ENCODE results near the gene WNK4. TPM values are rescaled to one million over a fixed set of nuclear protein-coding genes. Genes with fewer than 3 reads are reported as not detected.
A peak's percentile ranks its signal among the peaks of the same experiment; 100 is the strongest.

The WNK4 gene
- polyA plus RNA-seq, 2 donors: 6.7 to 12.8 TPM

DNA sequence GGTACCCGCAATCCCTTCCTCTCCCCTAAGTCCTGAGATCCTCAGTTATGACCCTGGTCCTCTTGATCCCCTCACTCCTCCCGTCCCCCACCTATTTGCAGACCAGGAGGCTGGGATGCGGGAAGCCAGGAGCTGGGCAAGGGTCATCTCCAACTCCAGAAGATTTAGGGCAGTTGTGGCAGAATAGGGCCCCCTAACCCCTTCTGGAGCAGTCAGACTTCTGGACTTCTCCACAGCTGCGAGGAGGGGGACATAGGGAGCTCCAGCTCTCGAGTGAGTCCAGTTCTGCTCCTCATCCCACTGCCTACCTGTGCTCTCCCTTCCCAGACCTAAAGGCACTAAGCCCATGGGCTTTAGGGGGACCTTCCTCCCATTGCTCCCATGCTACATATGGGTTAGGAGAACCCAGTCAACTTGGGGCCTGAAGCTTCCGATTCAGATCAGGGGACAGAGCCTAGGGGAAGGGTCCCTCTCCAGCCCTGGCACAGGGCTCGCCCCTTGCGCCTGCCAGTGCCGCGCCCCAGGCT is 1.3 kb downstream of the WNK4 start:
- H3K4me1 ChIP-seq (ENCODE audit: control insufficient read depth in 2 of 2, insufficient read depth in 2 of 2, low read length in 1 of 2): peaks cover 4 to 23% of the 10 kb centered on the region in 2 donors
- no peaks in the 10 kb centered on the region for H3K9me3 ChIP-seq (ENCODE audit: control insufficient read depth in 2 of 2, insufficient read depth in 1 of 2, low read depth in 1 of 2, low read length in 1 of 2)
- 38 to 48% methylated on average over 10 of the region's 10 CpGs for WGBS, 2 donors
- H3K4me3 ChIP-seq (ENCODE audit: low read depth in 1 of 2, low read length in 2 of 2): peak overlapping the region; percentile 54 to 60
- peaks cover 0 to 30% of the 10 kb centered on the region in 2 donors for H3K27me3 ChIP-seq (ENCODE audit: control insufficient read depth in 1 of 2, insufficient read depth in 2 of 2, low read length in 2 of 2)
- peaks cover 5 to 10% of the 10 kb centered on the region in 2 donors for H3K36me3 ChIP-seq (ENCODE audit: control insufficient read depth in 2 of 2, insufficient read depth in 2 of 2, low read length in 1 of 2)
- H3K27ac ChIP-seq (ENCODE audit: low read depth in 2 of 2, low read length in 1 of 2): no peak overlapping the region

DNA sequence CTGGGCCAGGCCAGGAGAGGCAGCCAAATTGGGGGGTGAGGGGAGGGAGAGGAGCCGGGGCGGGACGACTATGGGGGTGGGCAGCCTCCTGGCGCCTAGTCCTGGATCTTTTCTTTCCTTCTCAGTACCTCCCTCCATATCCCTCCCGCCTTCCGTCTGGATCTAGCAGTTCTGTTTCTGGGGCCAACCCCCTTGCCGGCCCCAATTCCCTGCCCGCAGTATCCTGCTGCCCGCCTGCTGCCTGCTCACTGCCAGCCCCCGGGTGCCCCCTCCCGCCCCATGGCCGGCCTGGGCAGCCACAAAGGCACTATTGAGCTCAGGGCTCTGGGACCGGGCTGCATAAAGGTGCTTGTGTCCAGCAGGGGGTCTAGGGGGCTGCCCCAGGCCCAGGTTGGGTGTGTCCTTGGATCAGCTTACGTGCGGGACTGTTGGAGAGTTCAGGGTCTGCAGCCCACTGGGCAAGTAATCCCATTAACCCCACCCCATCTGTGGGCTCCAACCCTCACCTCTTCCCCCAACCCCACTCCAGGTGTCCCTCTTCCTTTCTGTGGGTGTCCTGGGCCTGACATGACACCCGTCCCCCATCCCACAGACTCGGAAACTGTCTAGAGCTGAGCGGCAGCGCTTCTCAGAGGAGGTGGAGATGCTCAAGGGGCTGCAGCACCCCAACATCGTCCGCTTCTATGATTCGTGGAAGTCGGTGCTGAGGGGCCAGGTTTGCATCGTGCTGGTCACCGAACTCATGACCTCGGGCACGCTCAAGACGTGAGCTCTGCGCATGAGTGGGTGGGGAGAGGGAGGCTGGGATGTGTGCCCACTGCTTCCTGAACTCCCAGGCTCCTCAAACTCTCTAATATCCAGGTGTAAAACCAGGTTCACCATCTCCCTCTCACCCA is 2.0 kb downstream of the WNK4 start:
- no peak overlapping the region for H3K27ac ChIP-seq (ENCODE audit: low read depth in 2 of 2, low read length in 1 of 2)
- H3K27me3 ChIP-seq (ENCODE audit: control insufficient read depth in 1 of 2, insufficient read depth in 2 of 2, low read length in 2 of 2): peaks cover 0 to 30% of the 10 kb centered on the region in 2 donors
- peaks cover 4 to 23% of the 10 kb centered on the region in 2 donors for H3K4me1 ChIP-seq (ENCODE audit: control insufficient read depth in 2 of 2, insufficient read depth in 2 of 2, low read length in 1 of 2)
- 32 to 41% methylated on average over 29 of the region's 29 CpGs for WGBS, 2 donors
- H3K9me3 ChIP-seq (ENCODE audit: control insufficient read depth in 2 of 2, insufficient read depth in 1 of 2, low read depth in 1 of 2, low read length in 1 of 2): no peaks in the 10 kb centered on the region
- H3K4me3 ChIP-seq (ENCODE audit: low read depth in 1 of 2, low read length in 2 of 2): peak overlapping the region; percentile 54 to 60
- H3K36me3 ChIP-seq (ENCODE audit: control insufficient read depth in 2 of 2, insufficient read depth in 2 of 2, low read length in 1 of 2): peaks cover 5 to 10% of the 10 kb centered on the region in 2 donors

DNA sequence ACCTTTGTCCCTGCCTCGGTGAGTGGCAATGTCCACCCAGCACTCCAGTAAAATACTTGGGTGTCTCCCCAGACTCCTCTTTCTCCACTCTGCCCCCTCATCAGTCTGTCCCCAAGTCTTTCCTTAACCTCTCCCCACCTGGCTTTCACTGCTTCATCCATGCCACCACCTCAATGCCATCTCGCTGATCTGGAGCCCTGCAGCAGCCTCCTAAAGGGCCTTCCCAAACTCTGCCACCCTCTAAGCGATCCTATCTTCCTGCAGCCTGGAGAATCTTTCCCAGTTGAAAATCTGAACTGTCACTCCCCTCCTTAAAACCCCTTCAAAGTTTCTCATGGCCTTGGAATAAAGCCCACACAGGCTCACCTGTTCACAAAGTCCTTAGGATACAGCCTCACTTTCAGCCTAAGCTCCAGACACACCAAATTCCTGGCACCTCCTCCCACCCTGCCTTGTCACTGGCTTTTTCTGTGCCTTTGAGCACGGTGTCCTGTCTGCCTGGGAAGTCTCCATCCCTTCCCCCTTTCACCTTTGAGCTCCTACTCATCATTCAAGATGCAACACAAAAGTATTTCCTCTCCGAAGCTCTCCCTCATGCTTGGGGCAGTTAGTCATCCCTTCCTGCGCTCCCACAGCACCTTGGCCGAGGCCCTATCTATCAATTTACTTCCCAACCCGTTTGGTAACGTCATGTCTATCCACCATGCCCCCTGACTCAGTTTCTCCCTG is 2.8 kb downstream of the WNK4 start:
- Histone ChIP-seq H3K27me3 (ENCODE audit: control insufficient read depth in 1 of 2, insufficient read depth in 2 of 2, low read length in 2 of 2) (peaks cover 0 to 30% of the 10 kb centered on the region in 2 donors), H3K9me3 (ENCODE audit: control insufficient read depth in 2 of 2, insufficient read depth in 1 of 2, low read depth in 1 of 2, low read length in 1 of 2) (no peaks in the 10 kb centered on the region), H3K4me3 (ENCODE audit: low read depth in 1 of 2, low read length in 2 of 2) (no peak overlapping the region), H3K36me3 (ENCODE audit: control insufficient read depth in 2 of 2, insufficient read depth in 2 of 2, low read length in 1 of 2) (peaks cover 5 to 7% of the 10 kb centered on the region in 2 donors), H3K4me1 (ENCODE audit: control insufficient read depth in 2 of 2, insufficient read depth in 2 of 2, low read length in 1 of 2) (peaks cover 4 to 23% of the 10 kb centered on the region in 2 donors), H3K27ac (ENCODE audit: low read depth in 2 of 2, low read length in 1 of 2) (no peak overlapping the region)
- 38 to 42% methylated on average over 9 of the region's 9 CpGs for WGBS, 2 donors

DNA sequence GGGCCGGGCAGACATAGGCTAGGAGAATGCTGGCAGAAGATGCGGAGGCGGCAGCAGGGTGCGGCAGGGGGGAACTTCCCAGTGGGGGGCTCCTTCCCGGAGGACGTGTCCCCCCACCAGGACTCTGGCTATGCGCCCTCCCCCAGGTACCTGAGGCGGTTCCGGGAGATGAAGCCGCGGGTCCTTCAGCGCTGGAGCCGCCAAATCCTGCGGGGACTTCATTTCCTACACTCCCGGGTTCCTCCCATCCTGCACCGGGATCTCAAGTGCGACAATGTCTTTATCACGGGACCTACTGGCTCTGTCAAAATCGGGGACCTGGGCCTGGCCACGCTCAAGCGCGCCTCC is 3.4 kb downstream of the WNK4 start:
- Histone ChIP-seq H3K4me1 (ENCODE audit: control insufficient read depth in 2 of 2, insufficient read depth in 2 of 2, low read length in 1 of 2) (peaks cover 4 to 23% of the 10 kb centered on the region in 2 donors), H3K9me3 (ENCODE audit: control insufficient read depth in 2 of 2, insufficient read depth in 1 of 2, low read depth in 1 of 2, low read length in 1 of 2) (no peaks in the 10 kb centered on the region), H3K27ac (ENCODE audit: low read depth in 2 of 2, low read length in 1 of 2) (no peak overlapping the region), H3K27me3 (ENCODE audit: control insufficient read depth in 1 of 2, insufficient read depth in 2 of 2, low read length in 2 of 2) (peaks cover 0 to 30% of the 10 kb centered on the region in 2 donors), H3K36me3 (ENCODE audit: control insufficient read depth in 2 of 2, insufficient read depth in 2 of 2, low read length in 1 of 2) (peaks cover 1 to 6% of the 10 kb centered on the region in 2 donors), H3K4me3 (ENCODE audit: low read depth in 1 of 2, low read length in 2 of 2) (no peak overlapping the region)
- WGBS, 2 donors: 29 to 42% methylated on average over 22 of the region's 22 CpGs

DNA sequence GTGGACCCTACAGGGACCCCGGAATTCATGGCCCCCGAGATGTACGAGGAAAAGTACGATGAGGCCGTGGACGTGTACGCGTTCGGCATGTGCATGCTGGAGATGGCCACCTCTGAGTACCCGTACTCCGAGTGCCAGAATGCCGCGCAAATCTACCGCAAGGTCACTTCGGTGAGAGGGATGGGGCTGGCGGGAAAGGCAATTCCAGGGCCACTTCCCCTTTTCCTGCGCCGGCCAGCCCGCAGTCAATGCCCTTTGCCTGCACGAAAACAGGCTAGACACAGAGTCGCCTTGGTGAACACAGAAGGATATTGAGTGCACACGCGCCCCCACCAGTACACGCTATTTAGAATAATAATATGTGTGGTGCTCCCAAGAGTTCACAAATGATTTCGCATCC is 4.0 kb downstream of the WNK4 start:
- Histone ChIP-seq H3K9me3 (ENCODE audit: control insufficient read depth in 2 of 2, insufficient read depth in 1 of 2, low read depth in 1 of 2, low read length in 1 of 2) (no peaks in the 10 kb centered on the region), H3K27me3 (ENCODE audit: control insufficient read depth in 1 of 2, insufficient read depth in 2 of 2, low read length in 2 of 2) (peaks cover 0 to 30% of the 10 kb centered on the region in 2 donors), H3K4me1 (ENCODE audit: control insufficient read depth in 2 of 2, insufficient read depth in 2 of 2, low read length in 1 of 2) (peaks cover 4 to 23% of the 10 kb centered on the region in 2 donors), H3K4me3 (ENCODE audit: low read depth in 1 of 2, low read length in 2 of 2) (no peak overlapping the region), H3K27ac (ENCODE audit: low read depth in 2 of 2, low read length in 1 of 2) (no peak overlapping the region), H3K36me3 (ENCODE audit: control insufficient read depth in 2 of 2, insufficient read depth in 2 of 2, low read length in 1 of 2) (no peaks in the 10 kb centered on the region)
- WGBS, 2 donors: 43 to 57% methylated on average over 25 of the region's 25 CpGs

DNA sequence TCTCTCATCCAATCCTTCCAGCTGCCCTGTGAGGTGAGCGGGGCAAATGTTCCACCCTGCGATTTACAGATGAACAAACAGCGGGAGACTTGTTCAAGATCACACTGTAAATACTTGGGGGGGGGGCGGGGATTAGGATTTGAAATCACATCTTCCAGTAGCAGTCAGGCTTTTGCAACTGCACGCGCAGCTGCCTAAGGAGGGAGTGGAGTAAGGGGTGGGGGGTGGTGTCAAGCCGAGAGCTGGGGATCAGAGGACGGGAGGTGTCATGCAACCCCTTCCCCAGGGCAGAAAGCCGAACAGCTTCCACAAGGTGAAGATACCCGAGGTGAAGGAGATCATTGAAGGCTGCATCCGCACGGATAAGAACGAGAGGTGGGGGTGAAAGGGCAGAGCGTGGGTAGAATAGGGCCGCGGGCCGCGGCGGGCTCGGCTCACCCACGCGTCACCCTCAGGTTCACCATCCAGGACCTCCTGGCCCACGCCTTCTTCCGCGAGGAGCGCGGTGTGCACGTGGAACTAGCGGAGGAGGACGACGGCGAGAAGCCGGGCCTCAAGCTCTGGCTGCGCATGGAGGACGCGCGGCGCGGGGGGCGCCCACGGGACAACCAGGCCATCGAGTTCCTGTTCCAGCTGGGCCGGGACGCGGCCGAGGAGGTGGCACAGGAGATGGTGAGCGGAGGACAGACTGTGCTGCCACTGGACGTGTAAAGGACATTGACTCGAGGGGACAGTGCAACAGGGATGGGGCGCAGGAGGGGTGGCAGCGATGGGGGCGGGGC is 4.6 kb downstream of the WNK4 start:
- peaks cover 0 to 30% of the 10 kb centered on the region in 2 donors for H3K27me3 ChIP-seq (ENCODE audit: control insufficient read depth in 1 of 2, insufficient read depth in 2 of 2, low read length in 2 of 2)

DNA sequence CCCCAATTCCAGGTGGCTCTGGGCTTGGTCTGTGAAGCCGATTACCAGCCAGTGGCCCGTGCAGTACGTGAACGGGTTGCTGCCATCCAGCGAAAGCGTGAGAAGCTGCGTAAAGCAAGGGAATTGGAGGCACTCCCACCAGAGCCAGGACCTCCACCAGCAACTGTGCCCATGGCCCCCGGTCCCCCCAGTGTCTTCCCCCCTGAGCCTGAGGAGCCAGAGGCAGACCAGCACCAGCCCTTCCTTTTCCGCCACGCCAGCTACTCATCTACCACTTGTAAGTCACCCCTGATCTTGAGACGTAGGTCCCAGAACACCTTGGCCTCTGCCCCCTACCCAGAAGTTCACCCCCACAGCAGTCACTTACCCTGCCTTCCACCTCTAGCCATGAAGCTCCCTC is 6.9 kb downstream of the WNK4 start:
- H3K9me3 ChIP-seq (ENCODE audit: control insufficient read depth in 2 of 2, insufficient read depth in 1 of 2, low read depth in 1 of 2, low read length in 1 of 2): no peaks in the 10 kb centered on the region
- peaks cover 0 to 15% of the 10 kb centered on the region in 2 donors for H3K27me3 ChIP-seq (ENCODE audit: control insufficient read depth in 1 of 2, insufficient read depth in 2 of 2, low read length in 2 of 2)
- H3K4me1 ChIP-seq (ENCODE audit: control insufficient read depth in 2 of 2, insufficient read depth in 2 of 2, low read length in 1 of 2): peaks cover 4 to 9% of the 10 kb centered on the region in 2 donors
- no peak overlapping the region for H3K4me3 ChIP-seq (ENCODE audit: low read depth in 1 of 2, low read length in 2 of 2)
- H3K36me3 ChIP-seq (ENCODE audit: control insufficient read depth in 2 of 2, insufficient read depth in 2 of 2, low read length in 1 of 2): no peaks in the 10 kb centered on the region
- WGBS, 2 donors: 90 to 91% methylated on average over 10 to 11 of the region's 11 CpGs
- H3K27ac ChIP-seq (ENCODE audit: low read depth in 2 of 2, low read length in 1 of 2): no peak overlapping the region

More for the DNA sequence above, 4.6 kb downstream of the WNK4 start:
- Histone ChIP-seq H3K9me3 (ENCODE audit: control insufficient read depth in 2 of 2, insufficient read depth in 1 of 2, low read depth in 1 of 2, low read length in 1 of 2) (no peaks in the 10 kb centered on the region), H3K36me3 (ENCODE audit: control insufficient read depth in 2 of 2, insufficient read depth in 2 of 2, low read length in 1 of 2) (no peaks in the 10 kb centered on the region), H3K27ac (ENCODE audit: low read depth in 2 of 2, low read length in 1 of 2) (no peak overlapping the region), H3K4me1 (ENCODE audit: control insufficient read depth in 2 of 2, insufficient read depth in 2 of 2, low read length in 1 of 2) (peaks cover 4 to 23% of the 10 kb centered on the region in 2 donors), H3K4me3 (ENCODE audit: low read depth in 1 of 2, low read length in 2 of 2) (no peak overlapping the region)
- WGBS, 2 donors: 24 to 39% methylated on average over 43 to 52 of the region's 52 CpGs

DNA sequence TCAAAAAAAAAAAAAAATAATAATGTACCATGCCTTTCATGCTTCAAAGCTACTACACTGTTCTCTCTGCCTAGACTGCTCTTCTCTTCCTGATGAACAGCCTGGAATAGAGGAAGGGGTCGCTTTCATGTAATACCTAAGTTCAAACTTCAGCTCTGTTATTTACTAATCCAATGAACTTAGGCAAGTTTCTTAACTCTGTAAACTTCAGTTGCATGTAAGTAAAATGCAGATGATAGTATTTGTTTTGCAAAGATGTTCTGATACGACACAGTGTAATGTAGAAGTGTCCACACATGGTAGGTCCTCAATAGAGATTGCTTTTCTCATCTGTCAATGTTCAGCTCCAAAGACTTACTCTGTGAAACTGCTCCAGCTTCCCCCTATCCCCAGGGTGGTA is 11.5 kb downstream of the WNK4 start:
- Histone ChIP-seq H3K9me3 (ENCODE audit: control insufficient read depth in 2 of 2, insufficient read depth in 1 of 2, low read depth in 1 of 2, low read length in 1 of 2) (no peaks in the 10 kb centered on the region), H3K4me3 (ENCODE audit: low read depth in 1 of 2, low read length in 2 of 2) (no peak overlapping the region), H3K4me1 (ENCODE audit: control insufficient read depth in 2 of 2, insufficient read depth in 2 of 2, low read length in 1 of 2) (peaks cover 0 to 13% of the 10 kb centered on the region in 2 donors), H3K27me3 (ENCODE audit: control insufficient read depth in 1 of 2, insufficient read depth in 2 of 2, low read length in 2 of 2) (no peaks in the 10 kb centered on the region), H3K27ac (ENCODE audit: low read depth in 2 of 2, low read length in 1 of 2) (no peak overlapping the region), H3K36me3 (ENCODE audit: control insufficient read depth in 2 of 2, insufficient read depth in 2 of 2, low read length in 1 of 2) (peaks cover 0 to 8% of the 10 kb centered on the region in 2 donors)
- 57 to 63% methylated on average over 2 of the region's 2 CpGs for WGBS, 2 donors

DNA sequence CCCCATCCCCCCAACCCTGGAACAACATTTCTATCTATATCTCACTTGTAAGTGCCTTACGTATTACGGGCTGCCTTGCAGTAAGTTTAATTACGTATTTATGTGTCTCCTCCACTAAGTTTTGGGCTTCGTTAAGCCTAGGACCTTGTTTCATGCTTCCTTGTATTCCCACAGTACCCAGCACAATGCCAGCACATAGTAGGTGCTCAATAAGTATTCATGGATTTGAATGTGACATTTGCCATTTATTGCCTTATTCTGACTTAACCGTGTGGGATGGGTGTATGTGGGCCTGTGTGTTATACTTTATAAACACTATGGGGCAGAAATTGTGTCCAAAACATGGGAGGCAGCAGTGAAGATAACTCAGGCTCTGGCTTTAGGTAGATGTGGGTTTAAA is 12.1 kb downstream of the WNK4 start:
- Histone ChIP-seq H3K9me3 (ENCODE audit: control insufficient read depth in 2 of 2, insufficient read depth in 1 of 2, low read depth in 1 of 2, low read length in 1 of 2) (no peaks in the 10 kb centered on the region), H3K4me3 (ENCODE audit: low read depth in 1 of 2, low read length in 2 of 2) (no peak overlapping the region), H3K36me3 (ENCODE audit: control insufficient read depth in 2 of 2, insufficient read depth in 2 of 2, low read length in 1 of 2) (peaks cover 0 to 8% of the 10 kb centered on the region in 2 donors), H3K27me3 (ENCODE audit: control insufficient read depth in 1 of 2, insufficient read depth in 2 of 2, low read length in 2 of 2) (no peaks in the 10 kb centered on the region), H3K27ac (ENCODE audit: low read depth in 2 of 2, low read length in 1 of 2) (no peak overlapping the region), H3K4me1 (ENCODE audit: control insufficient read depth in 2 of 2, insufficient read depth in 2 of 2, low read length in 1 of 2) (peaks cover 1 to 18% of the 10 kb centered on the region in 2 donors)
- WGBS, 2 donors: 66 to 76% methylated on average over 5 of the region's 5 CpGs

Data from esophagus (tissue), 2 donors.